ENCODE results near the gene SURF1. TPM values are rescaled to one million over a fixed set of nuclear protein-coding genes. Genes with fewer than 3 reads are reported as not detected.
A peak's percentile ranks its signal among the peaks of the same experiment; 100 is the strongest.

Gene SURF1
- total RNA-seq, 3 donors from 2014 or later, result 24.1 to 37.1 (median 30.6) TPM

DNA sequence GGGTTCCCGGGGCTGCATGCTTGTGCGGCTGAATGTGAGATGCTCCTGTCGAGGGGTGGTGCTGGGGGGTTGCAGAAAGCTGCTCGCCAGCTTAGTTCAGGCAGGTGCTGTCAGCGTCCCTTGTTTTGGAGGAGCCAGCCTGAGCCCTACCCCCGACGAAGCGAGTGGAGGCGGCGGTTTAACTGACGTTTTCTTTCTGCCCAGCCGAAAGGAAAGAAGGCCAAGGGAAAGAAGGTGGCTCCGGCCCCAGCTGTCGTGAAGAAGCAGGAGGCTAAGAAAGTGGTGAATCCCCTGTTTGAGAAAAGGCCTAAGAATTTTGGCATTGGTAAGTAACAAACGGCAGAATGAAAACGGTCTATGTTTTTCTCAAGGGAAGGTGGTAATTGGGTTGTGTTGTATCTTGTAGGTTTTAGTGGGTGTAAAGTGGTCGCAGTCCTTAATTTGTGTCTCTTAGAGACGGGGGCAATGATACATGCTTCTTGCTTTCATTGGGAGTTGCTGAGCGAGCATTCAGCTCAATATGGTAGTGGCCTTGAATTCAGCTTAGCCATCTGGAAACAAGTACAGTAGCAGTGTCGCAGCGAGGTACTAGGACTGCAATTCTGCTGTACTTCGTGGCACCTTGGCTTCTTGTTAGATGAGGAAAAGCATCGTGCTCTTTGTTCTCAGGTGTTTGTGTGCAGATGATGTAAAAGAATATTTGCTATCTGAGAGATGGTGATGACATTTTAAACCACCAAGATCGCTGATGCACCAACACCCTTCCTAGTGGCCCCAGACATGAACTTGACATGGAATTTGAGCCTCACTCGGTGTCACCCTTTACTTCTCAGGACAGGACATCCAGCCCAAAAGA, 7.3 kb downstream of the SURF1 start:
- H3K4me3 Mint-ChIP-seq, result peak overlapping the region; percentile 99
- H3K9me3 Mint-ChIP-seq, result no peaks in the 10 kb centered on the region
- H3K4me1 Mint-ChIP-seq (ENCODE audit: low read depth), result peaks cover 40% of the 10 kb centered on the region
- DNase-seq (no peak), ATAC-seq (no peak)
- peaks cover 52% of the 10 kb centered on the region for H3K36me3 Mint-ChIP-seq (ENCODE audit: insufficient read depth)
- H3K27me3 Mint-ChIP-seq (ENCODE audit: low read depth), result no peaks in the 10 kb centered on the region

- ATAC-seq, result peak; percentile 78
- peak; percentile 89 for DNase-seq
- Mint-ChIP-seq H3K9me3 (no peaks in the 10 kb centered on the region), H3K4me1 (ENCODE audit: low read depth) (peaks cover 38% of the 10 kb centered on the region), H3K36me3 (ENCODE audit: insufficient read depth) (peaks cover 48% of the 10 kb centered on the region), H3K4me3 (peak within 1 kb of the TSS; percentile 99), H3K27me3 (ENCODE audit: low read depth) (no peaks in the 10 kb centered on the region)
Observed at GRCh38 chr9:133347985-133348717, 8.1 kb downstream of the SURF1 start, which contains the start of the genes MED22 and RPL7A. TSS of gene MED22 (minus strand) at chr9:133348131. CDS start at chr9:133346662, 1,469 bp downstream. TSS of gene RPL7A (plus strand) at chr9:133348218. CDS start at chr9:133348244, 26 bp downstream.

GRCh38 chr9:133347515-133347984, 8.7 kb downstream of the SURF1 start:
- DNase-seq, result no peak
- no peaks in the 10 kb centered on the region for H3K27me3 Mint-ChIP-seq (ENCODE audit: low read depth)
- peaks cover 47% of the 10 kb centered on the region for H3K36me3 Mint-ChIP-seq (ENCODE audit: insufficient read depth)
- no peaks in the 10 kb centered on the region for H3K9me3 Mint-ChIP-seq
- H3K4me3 Mint-ChIP-seq, result peak overlapping the region; percentile 99
- ATAC-seq, result peak; percentile 36 to 39
- H3K4me1 Mint-ChIP-seq (ENCODE audit: low read depth), result peaks cover 34% of the 10 kb centered on the region

GRCh38 chr9:133346021-133346785, 10.1 kb downstream of the SURF1 start:
- peak overlapping the region; percentile 99 for H3K4me3 Mint-ChIP-seq
- H3K9me3 Mint-ChIP-seq, result no peaks in the 10 kb centered on the region
- ATAC-seq (no peak), DNase-seq (no peak)
- H3K36me3 Mint-ChIP-seq (ENCODE audit: insufficient read depth), result peaks cover 39% of the 10 kb centered on the region
- no peaks in the 10 kb centered on the region for H3K27me3 Mint-ChIP-seq (ENCODE audit: low read depth)
- peaks cover 38% of the 10 kb centered on the region for H3K4me1 Mint-ChIP-seq (ENCODE audit: low read depth)

GRCh38 chr9:133345596-133345995, 10.7 kb downstream of the SURF1 start:
- Mint-ChIP-seq H3K4me3 (no peak overlapping the region), H3K27me3 (ENCODE audit: low read depth) (no peaks in the 10 kb centered on the region), H3K4me1 (ENCODE audit: low read depth) (peaks cover 41% of the 10 kb centered on the region), H3K36me3 (ENCODE audit: insufficient read depth) (peaks cover 37% of the 10 kb centered on the region), H3K9me3 (no peaks in the 10 kb centered on the region)
- ATAC-seq, result no peak
- DNase-seq, result no peak

GRCh38 chr9:133344979-133345378, 11.3 kb downstream of the SURF1 start:
- DNase-seq (no peak), ATAC-seq (no peak)
- peaks cover 42% of the 10 kb centered on the region for H3K4me1 Mint-ChIP-seq (ENCODE audit: low read depth)
- no peaks in the 10 kb centered on the region for H3K9me3 Mint-ChIP-seq
- H3K27me3 Mint-ChIP-seq (ENCODE audit: low read depth), result no peaks in the 10 kb centered on the region
- H3K36me3 Mint-ChIP-seq (ENCODE audit: insufficient read depth), result peaks cover 34% of the 10 kb centered on the region
- no peak overlapping the region for H3K4me3 Mint-ChIP-seq

DNA sequence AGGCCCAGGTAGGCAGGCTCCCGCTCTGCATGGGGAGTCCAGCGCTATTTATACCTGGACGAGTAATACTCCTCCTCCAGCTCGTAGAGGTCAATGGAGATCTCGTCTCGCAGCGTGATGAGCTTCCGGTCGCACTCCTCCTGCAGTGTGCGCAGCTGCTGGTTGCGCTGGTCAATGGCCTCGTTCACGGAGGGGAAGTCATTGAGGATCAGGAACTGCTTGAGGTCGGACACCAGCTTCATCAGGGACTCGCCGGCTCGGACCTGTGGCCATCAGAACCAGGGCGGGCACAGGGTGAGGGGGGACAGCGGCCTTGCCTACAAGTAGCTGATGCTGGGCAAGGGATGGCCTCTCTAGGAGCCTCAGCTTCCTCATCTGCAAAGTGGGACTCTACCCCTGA, 12.2 kb downstream of the SURF1 start:
- ATAC-seq, result no peak
- peaks cover 42% of the 10 kb centered on the region for H3K4me1 Mint-ChIP-seq (ENCODE audit: low read depth)

DNA sequence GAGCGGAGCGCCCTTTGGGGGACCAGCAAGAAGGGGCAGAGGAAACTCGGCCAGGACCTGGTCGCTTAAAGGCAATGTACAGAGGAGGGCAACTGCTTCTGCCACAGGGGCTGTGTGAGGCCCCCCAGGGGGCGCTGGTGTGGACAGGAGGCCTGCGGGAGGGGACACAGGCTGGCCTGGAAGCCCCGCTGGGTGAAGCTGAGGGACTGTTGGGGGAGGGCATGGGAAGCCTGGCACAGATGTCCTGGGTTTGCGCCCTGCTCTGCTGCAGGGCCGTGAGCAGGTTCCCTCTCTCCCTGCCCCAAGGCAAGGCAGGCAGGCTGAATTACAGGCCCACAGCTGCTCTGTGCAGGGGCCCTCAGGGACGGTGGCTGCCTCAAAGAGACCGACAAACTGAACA, 13.7 kb downstream of the SURF1 start:
- Mint-ChIP-seq H3K4me1 (ENCODE audit: low read depth) (peaks cover 40% of the 10 kb centered on the region), H3K9me3 (no peaks in the 10 kb centered on the region), H3K4me3 (no peak overlapping the region), H3K27me3 (ENCODE audit: low read depth) (no peaks in the 10 kb centered on the region), H3K36me3 (ENCODE audit: insufficient read depth) (peaks cover 26% of the 10 kb centered on the region)
- ATAC-seq (no peak), DNase-seq (no peak)

More for the DNA sequence above, 12.2 kb downstream of the SURF1 start:
- no peaks in the 10 kb centered on the region for H3K27me3 Mint-ChIP-seq (ENCODE audit: low read depth)
- H3K36me3 Mint-ChIP-seq (ENCODE audit: insufficient read depth), result peaks cover 32% of the 10 kb centered on the region
- no peak overlapping the region for H3K4me3 Mint-ChIP-seq
- H3K9me3 Mint-ChIP-seq, result no peaks in the 10 kb centered on the region
- DNase-seq, result no peak

GRCh38 chr9:133342069-133342406, 14.2 kb downstream of the SURF1 start:
- no peak for DNase-seq
- Mint-ChIP-seq H3K4me3 (no peak overlapping the region), H3K36me3 (ENCODE audit: insufficient read depth) (peaks cover 26% of the 10 kb centered on the region), H3K4me1 (ENCODE audit: low read depth) (peaks cover 38% of the 10 kb centered on the region), H3K27me3 (ENCODE audit: low read depth) (no peaks in the 10 kb centered on the region), H3K9me3 (no peaks in the 10 kb centered on the region)
- ATAC-seq, result no peak

DNA sequence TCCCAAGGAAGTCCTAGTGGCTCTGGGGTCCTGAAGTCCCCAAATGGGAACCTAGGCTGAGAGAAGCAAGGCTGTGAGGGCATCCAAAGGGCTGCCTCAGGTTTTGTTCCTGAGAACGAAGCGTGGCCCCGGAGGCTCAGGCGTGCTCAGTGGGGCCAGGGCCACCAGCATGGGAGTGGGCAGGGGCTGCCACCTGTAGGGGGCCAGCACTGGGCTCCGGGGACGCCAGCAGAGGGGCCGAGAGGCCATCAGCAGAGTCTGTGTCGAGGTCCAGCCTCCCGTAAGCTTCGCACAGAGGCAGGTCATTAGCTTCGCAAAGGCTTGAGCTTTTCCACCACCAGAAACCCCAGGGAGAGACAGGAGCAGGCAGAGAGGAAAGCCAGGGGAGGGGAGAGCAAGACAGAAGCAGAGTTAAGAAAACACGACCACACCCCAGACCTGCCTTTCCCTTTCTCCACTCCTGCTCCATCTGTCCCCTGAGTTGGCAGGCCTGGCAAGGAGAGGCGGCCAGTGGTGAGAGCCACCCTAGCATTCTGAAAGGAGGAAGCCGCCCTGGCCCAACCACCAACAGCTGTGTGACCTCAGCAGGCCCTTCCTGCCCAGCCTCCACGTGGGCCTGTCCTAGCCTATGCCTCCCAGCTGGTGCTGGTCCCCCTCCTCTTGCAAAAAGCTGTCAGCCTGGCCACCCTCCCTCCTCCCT, 14.8 kb downstream of the SURF1 start:
- H3K36me3 Mint-ChIP-seq (ENCODE audit: insufficient read depth), result peaks cover 26% of the 10 kb centered on the region
- no peak for DNase-seq

DNA sequence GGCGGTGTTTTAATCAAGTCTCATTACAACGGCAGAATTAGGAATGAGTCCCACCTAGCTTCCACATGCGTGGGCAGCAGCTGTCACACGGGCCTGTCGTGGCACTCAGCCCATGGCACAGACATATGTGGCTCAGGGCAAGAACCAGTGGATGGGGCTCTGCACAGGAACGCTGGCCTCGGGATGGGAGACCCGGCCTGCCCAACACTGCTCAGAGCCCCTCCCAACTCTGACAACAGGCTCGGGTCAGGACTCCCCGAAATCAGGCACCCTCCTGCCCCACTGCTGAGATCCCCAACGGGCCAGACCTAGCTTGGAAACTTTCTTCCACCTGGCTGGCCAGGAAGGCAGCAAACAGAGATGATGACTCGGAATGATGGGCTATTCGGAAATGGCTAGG, 15.4 kb downstream of the SURF1 start:
- ATAC-seq, result no peak
- Mint-ChIP-seq H3K4me1 (ENCODE audit: low read depth) (peaks cover 32% of the 10 kb centered on the region), H3K9me3 (no peaks in the 10 kb centered on the region), H3K27me3 (ENCODE audit: low read depth) (no peaks in the 10 kb centered on the region), H3K4me3 (no peak overlapping the region), H3K36me3 (ENCODE audit: insufficient read depth) (peaks cover 26% of the 10 kb centered on the region)
- DNase-seq, result no peak

More for the DNA sequence above, 14.8 kb downstream of the SURF1 start:
- Mint-ChIP-seq H3K27me3 (ENCODE audit: low read depth) (no peaks in the 10 kb centered on the region), H3K4me1 (ENCODE audit: low read depth) (peaks cover 35% of the 10 kb centered on the region), H3K9me3 (no peaks in the 10 kb centered on the region), H3K4me3 (no peak overlapping the region)
- no peak for ATAC-seq

- no peak for DNase-seq
- no peak for ATAC-seq
- Mint-ChIP-seq H3K36me3 (ENCODE audit: insufficient read depth) (peaks cover 25% of the 10 kb centered on the region), H3K4me1 (ENCODE audit: low read depth) (peaks cover 34% of the 10 kb centered on the region), H3K9me3 (no peaks in the 10 kb centered on the region), H3K27me3 (ENCODE audit: low read depth) (no peaks in the 10 kb centered on the region), H3K4me3 (no peak overlapping the region)
Observed at GRCh38 chr9:133340256-133340655, 16.0 kb downstream of the SURF1 start.

- no peak for ATAC-seq
- Mint-ChIP-seq H3K27me3 (ENCODE audit: low read depth) (no peaks in the 10 kb centered on the region), H3K36me3 (ENCODE audit: insufficient read depth) (peaks cover 27% of the 10 kb centered on the region), H3K4me1 (ENCODE audit: low read depth) (peaks cover 35% of the 10 kb centered on the region), H3K9me3 (no peaks in the 10 kb centered on the region), H3K4me3 (no peak overlapping the region)
- DNase-seq, result no peak
Observed at GRCh38 chr9:133339641-133340040, 16.6 kb downstream of the SURF1 start.

All from activated T-cell treated with anti-CD3 and anti-CD28 coated beads, Interleukin-2, amount 50 U/mL, for 4 hours (primary cell).